Breast epithelium (tissue), 3 donors: ENCODE data around the gene YPEL1.

Experiments used
- POLR2A ChIP-seq: fragments of 450-650 bp; IDR thresholded peaks from one replicate; pipeline ENCODE4 v1.6.1; 2016; ENCODE audit warnings: antibody characterized with exemption, mild to moderate bottlenecking, moderate library complexity
- POLR2AphosphoS5 ChIP-seq, 3 donors: sonication (generic); formaldehyde crosslinking; IDR thresholded peaks; one replicate each; pipeline ENCODE4 v1.6.1; 2017; ENCODE audit warnings: antibody characterized with exemption in 3 of 3
- TF ChIP-seq, protein P1 (sequence below), 3 donors: fragments of 450-650 bp; IDR thresholded peaks; one replicate each; pipeline ENCODE4 v1.5.1; 2016 to 2017; ENCODE audit warnings: antibody characterized with exemption in 3 of 3, mild to moderate bottlenecking in 3 of 3, moderate library complexity in 3 of 3

DNA sequence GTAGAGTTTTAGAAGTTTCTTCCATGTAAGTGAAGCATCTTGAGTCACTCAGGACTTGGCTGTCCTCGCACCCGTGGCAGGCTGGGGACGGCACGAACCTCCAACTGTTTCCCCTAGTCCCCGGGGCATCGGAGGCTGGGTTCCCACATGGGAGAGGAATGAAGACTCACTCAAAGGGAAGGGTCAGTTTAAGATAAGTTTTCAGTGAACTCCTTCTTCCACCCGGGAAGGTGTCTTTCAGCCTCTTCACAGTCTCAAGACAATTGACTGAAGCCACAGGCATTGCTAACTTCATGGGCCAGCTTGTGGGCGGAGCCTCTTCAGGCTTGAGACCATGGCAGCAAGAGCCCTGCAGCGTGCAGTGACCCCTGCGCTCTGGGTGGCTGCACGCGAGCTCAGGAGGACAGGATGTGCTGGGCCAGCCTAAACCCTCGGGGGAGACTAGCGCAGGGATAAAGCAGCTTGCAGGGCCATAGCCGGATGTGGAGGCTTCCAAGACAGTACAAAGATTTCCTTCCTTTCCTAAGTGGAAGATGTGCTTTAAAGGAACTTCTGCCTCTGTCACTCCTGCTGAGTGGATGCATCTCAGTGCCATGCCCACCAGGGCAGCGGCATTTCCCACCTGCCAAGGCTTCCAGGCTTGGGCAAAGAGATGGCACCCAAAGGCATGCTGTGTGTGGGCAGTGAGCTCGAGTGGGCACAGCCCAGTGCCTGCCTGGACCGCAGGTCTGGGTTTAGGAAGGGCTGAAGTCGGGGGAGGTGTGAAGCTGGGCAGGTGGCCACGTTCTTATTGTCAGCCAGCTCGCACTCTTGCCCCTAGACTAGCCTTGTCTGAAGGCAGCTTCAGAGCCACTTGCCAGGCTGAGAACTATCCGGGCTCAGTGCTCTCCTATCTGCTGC, 36.9 kb downstream of the YPEL1 start:
- TF ChIP-seq, protein P1, sequence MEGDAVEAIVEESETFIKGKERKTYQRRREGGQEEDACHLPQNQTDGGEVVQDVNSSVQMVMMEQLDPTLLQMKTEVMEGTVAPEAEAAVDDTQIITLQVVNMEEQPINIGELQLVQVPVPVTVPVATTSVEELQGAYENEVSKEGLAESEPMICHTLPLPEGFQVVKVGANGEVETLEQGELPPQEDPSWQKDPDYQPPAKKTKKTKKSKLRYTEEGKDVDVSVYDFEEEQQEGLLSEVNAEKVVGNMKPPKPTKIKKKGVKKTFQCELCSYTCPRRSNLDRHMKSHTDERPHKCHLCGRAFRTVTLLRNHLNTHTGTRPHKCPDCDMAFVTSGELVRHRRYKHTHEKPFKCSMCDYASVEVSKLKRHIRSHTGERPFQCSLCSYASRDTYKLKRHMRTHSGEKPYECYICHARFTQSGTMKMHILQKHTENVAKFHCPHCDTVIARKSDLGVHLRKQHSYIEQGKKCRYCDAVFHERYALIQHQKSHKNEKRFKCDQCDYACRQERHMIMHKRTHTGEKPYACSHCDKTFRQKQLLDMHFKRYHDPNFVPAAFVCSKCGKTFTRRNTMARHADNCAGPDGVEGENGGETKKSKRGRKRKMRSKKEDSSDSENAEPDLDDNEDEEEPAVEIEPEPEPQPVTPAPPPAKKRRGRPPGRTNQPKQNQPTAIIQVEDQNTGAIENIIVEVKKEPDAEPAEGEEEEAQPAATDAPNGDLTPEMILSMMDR (IDR thresholded peaks at IDR 0.05) = no peak
- TF ChIP-seq POLR2A (no peak), POLR2AphosphoS5 (IDR thresholded peaks at IDR 0.05) (no peak)
